OCI-LY7 (cell line): ENCODE measurements around the gene NTHL1. TPM values are rescaled to one million over a fixed set of nuclear protein-coding genes. Genes with fewer than 3 reads are reported as not detected.

Experiments used
- BruUV-seq: library from RNA; stranded (reverse); fragments of 400-500 nt; replicated peaks from 2 replicates; lab custom pipeline; 2021; lab: Mats Ljungman, UMichigan
- CTCF ChIA-PET: fragments of 300-600 bp; sonication (Branson Sonifier 250); formaldehyde crosslinking; loops from one replicate; lab custom pipeline; 2022; ENCODE audit warnings: antibody characterized with exemption; ENCODE audit not compliant: unreplicated experiment; lab: Charles Lee
- POLR2A ChIA-PET: fragments of 300-600 bp; sonication (Branson Sonifier 250); formaldehyde crosslinking; loops from one replicate; lab custom pipeline; 2022; ENCODE audit warnings: antibody characterized with exemption; lab: Charles Lee
- DNase-seq: peaks from one replicate; pipeline ENCODE4 v3.0.0-alpha.2; 2015; ENCODE audit warnings: low spot score
- H2AFZ ChIP-seq: fragments of 200-600 bp; sonication (generic), shearing (Covaris generic); 2 replicates; pipeline ENCODE4 v1.6.1; 2014; ENCODE audit warnings: mild to moderate bottlenecking, antibody characterized with exemption, low read length, moderate library complexity
- H3K27ac ChIP-seq: fragments of 200-600 bp; sonication (generic); 2 replicates; pipeline ENCODE4 v1.5.1; 2014; ENCODE audit warnings: mixed run types, low read depth, mild to moderate bottlenecking, moderate library complexity, low read length, inconsistent platforms; ENCODE audit not compliant: poor library complexity, severe bottlenecking
- H3K36me3 ChIP-seq: fragments of 200-600 bp; sonication (generic); 2 replicates; pipeline ENCODE4 v1.6.1; 2014; ENCODE audit warnings: mild to moderate bottlenecking, antibody characterized with exemption, low read length, moderate library complexity, mixed read lengths; ENCODE audit not compliant: insufficient read depth
- H3K4me1 ChIP-seq: fragments of 200-600 bp; sonication (generic); 2 replicates; pipeline ENCODE4 v1.5.1; 2014; ENCODE audit warnings: mild to moderate bottlenecking, low read length; ENCODE audit not compliant: insufficient read depth, poor library complexity, severe bottlenecking
- H3K4me2 ChIP-seq: fragments of 200-600 bp; sonication (generic); 2 replicates; pipeline ENCODE4 v1.6.1; 2014; ENCODE audit warnings: mild to moderate bottlenecking, low read length
- H3K4me3 ChIP-seq: fragments of 200-600 bp; sonication (generic); 2 replicates; pipeline ENCODE4 v1.5.1; 2014; ENCODE audit warnings: mild to moderate bottlenecking, low read depth, low read length; ENCODE audit not compliant: poor library complexity, severe bottlenecking
- H3K79me2 ChIP-seq: fragments of 200-600 bp; sonication (generic); 2 replicates; pipeline ENCODE4 v1.6.1; 2016; ENCODE audit warnings: low read depth, mild to moderate bottlenecking, low read length, moderate library complexity, mixed read lengths; ENCODE audit not compliant: insufficient read depth
- H3K9me2 ChIP-seq: fragments of 200-600 bp; sonication (generic); 2 replicates; pipeline ENCODE4 v1.6.1; 2016; ENCODE audit warnings: mild to moderate bottlenecking, low read length, mixed read lengths; ENCODE audit not compliant: insufficient read depth
- H3K9me3 ChIP-seq: fragments of 200-600 bp; sonication (generic); 2 replicates; pipeline ENCODE4 v1.6.1; 2014; ENCODE audit warnings: mild to moderate bottlenecking, mixed run types, low read length, mixed read lengths
- H4K20me1 ChIP-seq: fragments of 200-600 bp; sonication (generic); 2 replicates; pipeline ENCODE4 v1.6.1; 2014; ENCODE audit warnings: mild to moderate bottlenecking, antibody characterized with exemption, low read length, moderate library complexity, mixed read lengths; ENCODE audit not compliant: insufficient read depth
- EZH2phosphoT487 ChIP-seq: fragments of 200-600 bp; sonication (generic); IDR thresholded peaks from 2 replicates; pipeline ENCODE4 v1.6.1; 2018; ENCODE audit warnings: low read depth, borderline replicate concordance, mild to moderate bottlenecking, mixed run types, antibody characterized with exemption, low read length, moderate library complexity, mixed read lengths
- intact Hi-C: fragments of 100-400 bp; cut with micrococcal nuclease; formaldehyde crosslinking; loops from one replicate; pipeline ENCODE4 v1.10.0; 2022; ENCODE audit not compliant: unreplicated experiment
- total RNA-seq, 2 experiments: library from RNA; depleted of rRNA in 1 of 2; stranded (reverse); fragments of >200 nt in 1 of 2; shearing (Covaris generic) in 1 of 2; gene quantifications; 2 replicates each; pipeline ENCODE4 v1.2.3, GENCODE V29; 2014 to 2022
- TF ChIP-seq, protein P1 (sequence below): fragments of 200-600 bp; sonication (generic); conservative IDR thresholded peaks from 2 replicates; pipeline ENCODE4 v1.5.1; 2014; ENCODE audit warnings: mild to moderate bottlenecking, antibody characterized with exemption, low read length, moderate library complexity, mixed read lengths

NTHL1 gene
- total RNA-seq, 2 experiments from 2014 or later, result 51.5 to 56.2 TPM

DNA sequence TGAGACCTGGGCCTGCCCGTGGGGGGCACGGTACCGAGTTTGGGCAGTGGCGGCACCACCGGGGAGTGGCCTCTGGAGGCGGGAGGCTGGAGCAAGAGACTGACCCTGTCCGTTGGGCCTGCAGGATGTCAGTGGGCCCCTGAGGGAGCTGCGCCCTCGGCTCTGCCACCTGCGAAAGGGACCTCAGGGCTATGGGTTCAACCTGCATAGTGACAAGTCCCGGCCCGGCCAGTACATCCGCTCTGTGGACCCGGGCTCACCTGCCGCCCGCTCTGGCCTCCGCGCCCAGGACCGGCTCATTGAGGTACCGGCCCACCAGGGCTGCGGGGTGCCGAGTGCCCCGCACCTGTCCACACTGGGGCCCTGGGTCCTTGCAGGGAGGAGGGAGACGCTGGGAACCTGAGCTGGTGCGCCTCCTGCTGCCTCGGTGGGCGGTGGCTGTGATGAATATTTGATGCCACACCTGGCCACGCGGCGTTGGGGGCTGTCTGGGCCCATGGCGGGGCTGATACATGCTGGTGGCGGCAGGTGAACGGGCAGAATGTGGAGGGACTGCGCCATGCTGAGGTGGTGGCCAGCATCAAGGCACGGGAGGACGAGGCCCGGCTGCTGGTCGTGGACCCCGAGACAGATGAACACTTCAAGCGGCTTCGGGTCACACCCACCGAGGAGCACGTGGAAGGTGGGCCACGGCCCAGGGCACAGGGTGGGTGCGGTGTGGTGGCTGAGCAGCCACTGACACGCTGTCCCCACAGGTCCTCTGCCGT lies 11.3 kb downstream of the NTHL1 start:
- Histone ChIP-seq H3K36me3 (no peaks in the 10 kb centered on the region), H4K20me1 (no peaks in the 10 kb centered on the region), H3K9me3 (no peaks in the 10 kb centered on the region), H3K4me3 (no peak overlapping the region), H3K4me1 (no peaks in the 10 kb centered on the region), H3K27ac (no peak overlapping the region), H3K79me2 (no peaks in the 10 kb centered on the region), H3K4me2 (no peak overlapping the region), H3K9me2 (no peaks in the 10 kb centered on the region), H2AFZ (no peak overlapping the region)
- no peak for DNase-seq
- POLR2A ChIA-PET, result no interaction called here
- TF ChIP-seq, protein P1, sequence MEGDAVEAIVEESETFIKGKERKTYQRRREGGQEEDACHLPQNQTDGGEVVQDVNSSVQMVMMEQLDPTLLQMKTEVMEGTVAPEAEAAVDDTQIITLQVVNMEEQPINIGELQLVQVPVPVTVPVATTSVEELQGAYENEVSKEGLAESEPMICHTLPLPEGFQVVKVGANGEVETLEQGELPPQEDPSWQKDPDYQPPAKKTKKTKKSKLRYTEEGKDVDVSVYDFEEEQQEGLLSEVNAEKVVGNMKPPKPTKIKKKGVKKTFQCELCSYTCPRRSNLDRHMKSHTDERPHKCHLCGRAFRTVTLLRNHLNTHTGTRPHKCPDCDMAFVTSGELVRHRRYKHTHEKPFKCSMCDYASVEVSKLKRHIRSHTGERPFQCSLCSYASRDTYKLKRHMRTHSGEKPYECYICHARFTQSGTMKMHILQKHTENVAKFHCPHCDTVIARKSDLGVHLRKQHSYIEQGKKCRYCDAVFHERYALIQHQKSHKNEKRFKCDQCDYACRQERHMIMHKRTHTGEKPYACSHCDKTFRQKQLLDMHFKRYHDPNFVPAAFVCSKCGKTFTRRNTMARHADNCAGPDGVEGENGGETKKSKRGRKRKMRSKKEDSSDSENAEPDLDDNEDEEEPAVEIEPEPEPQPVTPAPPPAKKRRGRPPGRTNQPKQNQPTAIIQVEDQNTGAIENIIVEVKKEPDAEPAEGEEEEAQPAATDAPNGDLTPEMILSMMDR, result no peak
- no peak for TF ChIP-seq EZH2phosphoT487
- CTCF ChIA-PET, result no interaction called here
- intact Hi-C loops, result no loop called here
- BruUV-seq, result no TSS peak

DNA sequence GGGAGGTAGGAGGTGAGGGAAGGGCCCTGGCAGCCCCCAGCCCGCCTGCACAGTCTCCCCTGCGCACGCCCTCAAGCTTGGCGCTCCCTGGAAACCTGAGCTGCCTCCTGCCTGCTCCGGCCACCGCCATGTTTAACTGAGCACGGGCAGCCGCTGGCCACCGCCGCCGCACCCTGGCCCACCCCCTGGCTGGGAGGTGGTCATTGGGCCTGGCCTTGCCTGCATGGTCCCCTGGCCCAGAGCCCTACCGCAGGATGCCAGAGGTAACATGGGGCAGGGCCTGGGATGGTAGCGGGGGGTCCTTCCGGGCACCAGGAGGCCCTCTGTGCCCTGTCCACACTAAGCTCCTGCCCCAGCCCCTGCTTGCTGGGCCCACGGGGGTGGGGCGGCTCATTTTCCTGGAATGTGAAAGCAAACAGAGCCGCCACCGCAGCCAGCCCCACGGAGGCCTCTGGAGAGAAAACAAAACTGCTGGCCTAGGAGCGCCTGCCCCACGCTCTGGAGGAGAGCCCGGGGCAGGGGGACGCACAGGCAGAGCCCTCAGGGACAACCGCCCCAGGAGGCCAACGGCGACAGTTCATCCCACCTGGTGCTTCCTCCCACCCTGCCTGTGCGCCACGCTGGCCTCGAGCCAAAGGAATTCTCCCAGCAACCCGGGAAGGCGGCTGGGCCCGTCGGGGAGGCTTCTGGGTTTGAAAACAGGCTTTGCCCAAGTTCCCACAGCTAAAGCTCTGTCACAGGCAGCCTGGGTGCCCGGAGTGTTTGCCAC lies 12.0 kb downstream of the NTHL1 start:
- ChIA-PET CTCF (no interaction called here), POLR2A (no interaction called here)
- no peaks in the 10 kb centered on the region for H3K36me3 ChIP-seq
- H3K4me3 ChIP-seq, result no peak overlapping the region
- H3K79me2 ChIP-seq, result no peaks in the 10 kb centered on the region
- no peaks in the 10 kb centered on the region for H3K9me3 ChIP-seq
- no peaks in the 10 kb centered on the region for H4K20me1 ChIP-seq
- TF ChIP-seq, protein P1, result no peak
- no TSS peak for BruUV-seq
- intact Hi-C loops, result no loop called here
- no peak overlapping the region for H3K4me2 ChIP-seq
- no peak overlapping the region for H2AFZ ChIP-seq
- H3K9me2 ChIP-seq, result no peaks in the 10 kb centered on the region
- H3K4me1 ChIP-seq, result no peaks in the 10 kb centered on the region
- DNase-seq, result no peak
- no peak overlapping the region for H3K27ac ChIP-seq
